Upper lobe of right lung (tissue), 1 donor: ENCODE data around the gene COL4A1. TPM values are rescaled to one million over a fixed set of nuclear protein-coding genes. Genes with fewer than 3 reads are reported as not detected.

ENCODE experiments used
- ATAC-seq: fragments of 200-7000 bp; cut with Tn5 transposase; one replicate; pipeline ENCODE4 v1.9.1; 2020; ENCODE audit warnings: mild to moderate bottlenecking, moderate library complexity
- DNase-seq: peaks from one replicate; pipeline ENCODE4 v3.0.0-alpha.2; 2020
- H3K27ac ChIP-seq: fragments of 200-600 bp; one replicate; pipeline ENCODE4 v1.8.0; 2022
- H3K27me3 ChIP-seq: fragments of 200-600 bp; one replicate; pipeline ENCODE4 v1.8.0; 2022; ENCODE audit warnings: mild to moderate bottlenecking
- H3K36me3 ChIP-seq: fragments of 200-600 bp; one replicate; pipeline ENCODE4 v1.8.0; 2022
- H3K4me1 ChIP-seq: fragments of 200-600 bp; one replicate; pipeline ENCODE4 v1.8.0; 2022
- H3K4me3 ChIP-seq: fragments of 200-600 bp; one replicate; pipeline ENCODE4 v1.8.0; 2022; ENCODE audit warnings: mild to moderate bottlenecking
- H3K9me3 ChIP-seq: fragments of 200-600 bp; one replicate; pipeline ENCODE4 v1.8.0; 2022
- intact Hi-C: fragments of 100-400 bp; cut with DNase I; formaldehyde crosslinking; loops from one replicate; pipeline ENCODE4 v1.11.0; 2022
- total RNA-seq: library from RNA; stranded (reverse); fragmentation: NEBNext Ultra II Directional; extraction: Animal tissue kit (Norgen Biotek cat#: 25700); gene quantifications from one replicate; pipeline ENCODE4 v1.2.1, GENCODE V29; 2021
- TF ChIP-seq, protein P1 (sequence below): fragments of 200-600 bp; IDR thresholded peaks from one replicate; pipeline ENCODE4 v1.8.0; 2022; ENCODE audit warnings: antibody characterized with exemption
- donor health status: DM: no; HTN: yes; CAD: no; lungs with severe emphysema.

COL4A1 gene
- total RNA-seq, 1 donor from 2014 or later: 242 TPM

DNA sequence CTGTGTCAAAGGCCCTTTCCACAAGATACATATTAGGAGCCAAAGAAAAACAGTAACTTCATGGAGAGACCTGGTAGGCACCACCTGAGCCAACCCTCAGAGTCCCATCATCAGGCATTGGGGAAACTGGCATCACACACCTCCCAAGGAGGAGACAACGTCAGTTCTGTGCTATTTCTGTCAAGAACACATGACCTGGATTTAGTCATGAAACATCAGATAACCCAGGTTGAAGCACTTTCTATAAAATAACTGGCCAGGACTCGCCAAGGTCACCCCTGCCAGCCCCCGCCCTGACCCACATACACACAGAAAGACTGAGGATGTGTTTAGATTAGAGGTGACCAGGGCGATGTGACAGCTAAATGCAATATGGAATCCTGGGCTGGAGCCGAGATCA, 35.6 kb downstream of the COL4A1 start:
- peaks cover 11% of the 10 kb centered on the region for H3K4me1 ChIP-seq
- no peak overlapping the region for H3K4me3 ChIP-seq
- intact Hi-C loops: no loop called here
- H3K9me3 ChIP-seq: no peaks in the 10 kb centered on the region
- ATAC-seq (no peak), DNase-seq (no peak)
- no peaks in the 10 kb centered on the region for H3K36me3 ChIP-seq
- H3K27ac ChIP-seq: no peak overlapping the region
- H3K27me3 ChIP-seq: no peaks in the 10 kb centered on the region
- TF ChIP-seq, protein P1, sequence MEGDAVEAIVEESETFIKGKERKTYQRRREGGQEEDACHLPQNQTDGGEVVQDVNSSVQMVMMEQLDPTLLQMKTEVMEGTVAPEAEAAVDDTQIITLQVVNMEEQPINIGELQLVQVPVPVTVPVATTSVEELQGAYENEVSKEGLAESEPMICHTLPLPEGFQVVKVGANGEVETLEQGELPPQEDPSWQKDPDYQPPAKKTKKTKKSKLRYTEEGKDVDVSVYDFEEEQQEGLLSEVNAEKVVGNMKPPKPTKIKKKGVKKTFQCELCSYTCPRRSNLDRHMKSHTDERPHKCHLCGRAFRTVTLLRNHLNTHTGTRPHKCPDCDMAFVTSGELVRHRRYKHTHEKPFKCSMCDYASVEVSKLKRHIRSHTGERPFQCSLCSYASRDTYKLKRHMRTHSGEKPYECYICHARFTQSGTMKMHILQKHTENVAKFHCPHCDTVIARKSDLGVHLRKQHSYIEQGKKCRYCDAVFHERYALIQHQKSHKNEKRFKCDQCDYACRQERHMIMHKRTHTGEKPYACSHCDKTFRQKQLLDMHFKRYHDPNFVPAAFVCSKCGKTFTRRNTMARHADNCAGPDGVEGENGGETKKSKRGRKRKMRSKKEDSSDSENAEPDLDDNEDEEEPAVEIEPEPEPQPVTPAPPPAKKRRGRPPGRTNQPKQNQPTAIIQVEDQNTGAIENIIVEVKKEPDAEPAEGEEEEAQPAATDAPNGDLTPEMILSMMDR: no peak

DNA sequence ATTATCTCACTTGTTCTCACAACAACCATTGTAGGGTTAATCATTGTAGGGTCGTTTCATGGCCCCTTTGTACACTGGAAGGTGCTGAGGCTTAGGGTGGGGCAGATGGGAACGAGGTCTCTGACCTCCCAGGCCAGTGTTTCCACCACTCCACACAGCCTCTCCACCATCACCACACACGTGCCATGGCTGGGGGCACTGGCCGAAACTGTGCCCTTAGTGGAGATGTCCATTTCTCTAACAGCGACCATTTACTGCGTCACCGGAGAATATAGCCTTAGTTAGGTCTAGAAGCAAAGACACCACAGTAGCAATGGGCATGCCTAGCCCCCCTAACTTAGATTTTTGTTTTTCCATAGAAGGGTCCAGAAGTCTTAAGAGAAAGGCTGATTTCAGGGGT, 36.5 kb downstream of the COL4A1 start:
- Histone ChIP-seq H3K4me1 (peaks cover 12% of the 10 kb centered on the region), H3K27ac (no peak overlapping the region), H3K27me3 (no peaks in the 10 kb centered on the region), H3K36me3 (no peaks in the 10 kb centered on the region), H3K9me3 (no peaks in the 10 kb centered on the region), H3K4me3 (no peak overlapping the region)
- intact Hi-C loops: no loop called here
- ATAC-seq: no peak
- TF ChIP-seq, protein P1: no peak
- DNase-seq: no peak

DNA sequence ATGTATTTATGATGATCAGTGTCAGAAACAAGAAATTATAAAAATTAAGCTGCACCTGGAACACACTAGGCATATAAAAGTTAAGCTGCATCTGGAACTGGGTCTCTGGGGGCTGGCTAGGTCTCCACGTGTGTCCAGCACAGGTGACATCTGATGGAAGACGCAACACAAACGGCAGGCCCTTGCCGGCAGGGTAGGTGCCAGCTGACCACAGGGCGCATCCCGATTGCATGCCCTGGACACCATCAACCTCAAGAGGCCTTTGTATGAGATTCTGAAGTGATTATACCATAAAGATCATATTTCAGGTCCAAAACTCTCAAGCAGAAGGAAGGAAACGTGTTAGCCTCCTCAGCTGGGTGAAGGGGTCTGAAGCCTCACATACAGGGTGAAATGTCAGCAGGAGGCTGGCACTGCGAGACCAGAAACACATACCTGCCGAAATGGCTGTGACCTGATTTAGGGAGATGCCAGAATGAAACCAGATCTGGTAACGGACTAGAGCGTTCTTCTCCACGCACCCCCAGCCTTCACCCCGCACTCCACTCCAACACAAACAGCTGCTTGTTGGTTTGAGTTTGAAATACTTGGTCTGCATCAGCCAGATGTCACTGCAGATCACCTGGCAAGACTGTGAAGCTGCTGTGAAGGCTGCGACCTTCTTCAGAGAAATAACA, 37.3 kb downstream of the COL4A1 start:
- ATAC-seq (no peak), DNase-seq (no peak)
- intact Hi-C loops: no loop called here
- Histone ChIP-seq H3K36me3 (no peaks in the 10 kb centered on the region), H3K4me1 (peaks cover 15% of the 10 kb centered on the region), H3K4me3 (no peak overlapping the region), H3K27ac (no peak overlapping the region), H3K9me3 (no peaks in the 10 kb centered on the region), H3K27me3 (no peaks in the 10 kb centered on the region)
- TF ChIP-seq, protein P1: no peak

DNA sequence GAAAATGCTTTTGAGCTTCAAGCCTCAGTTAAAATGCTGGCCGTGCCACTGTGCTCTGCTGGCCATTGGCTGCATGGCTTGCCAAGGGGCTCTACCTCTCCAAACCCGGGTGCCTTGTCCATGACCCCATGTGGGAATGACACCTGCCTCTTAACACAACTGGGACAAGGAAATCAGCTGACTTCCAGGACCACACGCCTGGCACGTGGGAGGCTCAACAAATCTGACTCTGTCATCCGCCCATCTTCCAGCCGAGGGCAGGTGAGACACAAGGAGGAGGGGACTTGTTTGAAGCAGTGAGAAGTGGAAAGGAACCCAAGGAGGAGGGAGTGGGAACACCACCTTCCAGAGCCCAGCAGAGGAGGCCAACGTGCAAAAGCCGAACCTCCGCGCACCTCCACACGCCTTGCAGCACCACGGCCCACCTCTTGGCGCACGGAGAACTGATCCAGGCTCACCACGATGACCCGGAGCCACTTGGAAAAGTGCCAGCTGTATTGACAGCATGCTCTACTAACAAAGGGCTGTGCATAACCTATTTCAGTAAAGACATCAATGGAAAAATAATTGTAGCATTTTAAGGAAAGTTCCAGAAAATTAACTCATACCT, 38.3 kb downstream of the COL4A1 start:
- TF ChIP-seq, protein P1: no peak
- Histone ChIP-seq H3K4me1 (peaks cover 24% of the 10 kb centered on the region), H3K4me3 (no peak overlapping the region), H3K36me3 (no peaks in the 10 kb centered on the region), H3K27me3 (no peaks in the 10 kb centered on the region), H3K27ac (no peak overlapping the region), H3K9me3 (no peaks in the 10 kb centered on the region)
- ATAC-seq: no peak
- intact Hi-C loops: no loop called here
- no peak for DNase-seq

DNA sequence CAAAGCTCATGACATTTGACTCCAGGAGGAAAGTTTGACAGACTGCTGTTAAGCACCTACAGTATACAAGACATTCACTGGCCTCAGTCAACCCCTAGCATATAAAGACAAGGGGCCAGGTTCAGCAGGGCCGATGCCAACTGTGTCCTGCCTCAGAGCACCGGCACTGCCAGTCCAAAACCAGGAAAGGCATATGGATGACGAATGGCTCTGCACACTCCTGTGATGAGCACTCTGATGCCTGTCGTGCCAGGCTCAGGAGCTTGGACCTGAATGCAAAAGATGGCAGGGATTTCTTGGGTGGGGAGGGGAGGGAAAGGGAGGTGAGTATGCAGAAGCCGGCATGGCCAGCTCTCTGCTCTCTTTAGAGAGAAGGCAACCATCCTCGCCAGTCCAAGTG, 38.9 kb downstream of the COL4A1 start:
- intact Hi-C loops: no loop called here
- Histone ChIP-seq H3K36me3 (no peaks in the 10 kb centered on the region), H3K9me3 (no peaks in the 10 kb centered on the region), H3K4me1 (peaks cover 25% of the 10 kb centered on the region), H3K27me3 (no peaks in the 10 kb centered on the region), H3K27ac (no peak overlapping the region), H3K4me3 (no peak overlapping the region)
- TF ChIP-seq, protein P1: no peak
- no peak for ATAC-seq
- no peak for DNase-seq
